SK-N-MC (cell line): Measurements from ENCODE around the gene SF1.
"Not testable (repeated sequence)": the region's sequence is repeated elsewhere in the genome, so short reads cannot be mapped to it uniquely, and the experiment has no call there.

ENCODE experiments used
- DNase-seq: peaks from one replicate; pipeline ENCODE4 v3.0.0-alpha.2; 2011; ENCODE audit warnings: low read depth, low spot score
- H3K27ac ChIP-seq: fragments of 200-600 bp; sonication (generic); 2 replicates; pipeline ENCODE4 v1.5.1; 2016; ENCODE audit warnings: mixed run types
- H3K36me3 ChIP-seq: fragments of 200-600 bp; sonication (generic); 2 replicates; pipeline ENCODE4 v1.6.1; 2017; ENCODE audit warnings: antibody characterized with exemption, low read length, mixed read lengths; ENCODE audit not compliant: insufficient read depth
- H3K4me3 ChIP-seq: fragments of 200-600 bp; sonication (generic); 2 replicates; pipeline ENCODE4 v1.5.1; 2016
- H3K9ac ChIP-seq: fragments of 200-600 bp; sonication (generic); 2 replicates; pipeline ENCODE4 v1.8.0; 2017; ENCODE audit warnings: mixed run types, mixed read lengths; ENCODE audit not compliant: insufficient read length
- H3K9me3 ChIP-seq: fragments of 200-600 bp; sonication (generic); 2 replicates; pipeline ENCODE4 v1.6.1; 2017; ENCODE audit warnings: low read depth, mild to moderate bottlenecking, antibody characterized with exemption, low read length, moderate library complexity, mixed read lengths
- EZH2 ChIP-seq: fragments of 200-600 bp; sonication (generic); IDR thresholded peaks from one replicate; pipeline ENCODE4 v1.6.1; 2017; ENCODE audit warnings: antibody characterized with exemption
- FOXP2 ChIP-seq: optimal IDR thresholded peaks from 2 replicates; pipeline ENCODE3; 2011; ENCODE audit warnings: mild to moderate bottlenecking, moderate library complexity; ENCODE audit not compliant: insufficient read depth; ENCODE audit errors: extremely low read length, control extremely low read depth
- POLR2AphosphoS5 ChIP-seq: IDR thresholded peaks from 2 replicates; pipeline ENCODE4 v1.6.1; 2012; ENCODE audit warnings: mild to moderate bottlenecking, low read depth, low read length, borderline replicate concordance

SF1 gene

GRCh38 chr11:64778473-64779298 lies at the start of gene SF1:
TSS of gene SF1 (minus strand) at chr11:64778542. CDS start at chr11:64778392, 150 bp downstream.
- peaks cover 39% of the 10 kb centered on the region for H3K36me3 ChIP-seq

GRCh38 chr11:64827451-64827839 lies 49.1 kb upstream of the SF1 start:
- no peak for DNase-seq
- TF ChIP-seq EZH2 (no peak), POLR2AphosphoS5 (no peak)
- H3K9ac ChIP-seq = no peak overlapping the region
- H3K9me3 ChIP-seq = no peaks in the 10 kb centered on the region
- H3K4me3 ChIP-seq = no peak overlapping the region
- H3K36me3 ChIP-seq = no peaks in the 10 kb centered on the region
- no peak overlapping the region for H3K27ac ChIP-seq

More at GRCh38 chr11:64778473-64779298, at the start of gene SF1:
- DNase-seq = peak; percentile 99
- Histone ChIP-seq H3K4me3 (peak within 1 kb of the TSS; percentile 96), H3K9ac (peak within 1 kb of the TSS; percentile 99), H3K9me3 (no peaks in the 10 kb centered on the region), H3K27ac (peak within 1 kb of the TSS; percentile 97)
- peak; percentile 85 for TF ChIP-seq FOXP2
- TF ChIP-seq POLR2AphosphoS5 = peak; percentile 91
- TF ChIP-seq EZH2 = no peak

GRCh38 chr11:64826578-64827450 lies 48.5 kb upstream of the SF1 start:
- no peak overlapping the region for H3K27ac ChIP-seq
- H3K9ac ChIP-seq = no peak overlapping the region
- no peak overlapping the region for H3K4me3 ChIP-seq
- H3K36me3 ChIP-seq = no peaks in the 10 kb centered on the region
- H3K9me3 ChIP-seq = no peaks in the 10 kb centered on the region
- TF ChIP-seq EZH2 (no peak), FOXP2 (no peak), POLR2AphosphoS5 (no peak)
- DNase-seq = no peak

- DNase-seq = no peak
- TF ChIP-seq FOXP2 (no peak), EZH2 (no peak), POLR2AphosphoS5 (no peak)
Observed at GRCh38 chr11:64826062-64826461, 47.7 kb upstream of the SF1 start.

GRCh38 chr11:64823568-64824119 lies 45.3 kb upstream of the SF1 start:
- TF ChIP-seq POLR2AphosphoS5 (no peak), FOXP2 (no peak), EZH2 (no peak)
- H3K9me3 ChIP-seq = no peaks in the 10 kb centered on the region
- no peak overlapping the region for H3K4me3 ChIP-seq
- no peak overlapping the region for H3K27ac ChIP-seq
- H3K9ac ChIP-seq = no peak overlapping the region
- no peak for DNase-seq
- H3K36me3 ChIP-seq = no peaks in the 10 kb centered on the region

More at GRCh38 chr11:64826062-64826461, 47.7 kb upstream of the SF1 start:
- Histone ChIP-seq H3K9me3 (no peaks in the 10 kb centered on the region), H3K27ac (no peak overlapping the region), H3K4me3 (no peak overlapping the region), H3K9ac (no peak overlapping the region), H3K36me3 (no peaks in the 10 kb centered on the region)

- H3K9me3 ChIP-seq = no peaks in the 10 kb centered on the region
- DNase-seq = no peak
- no peak for TF ChIP-seq FOXP2
- no peak for TF ChIP-seq POLR2AphosphoS5
- no peak for TF ChIP-seq EZH2
- no peak overlapping the region for H3K9ac ChIP-seq
- H3K27ac ChIP-seq = no peak overlapping the region
- no peaks in the 10 kb centered on the region for H3K36me3 ChIP-seq
- H3K4me3 ChIP-seq = no peak overlapping the region
Observed at GRCh38 chr11:64817476-64817875, 39.1 kb upstream of the SF1 start.

GRCh38 chr11:64815433-64815832 lies 37.1 kb upstream of the SF1 start:
- not testable (repeated sequence) for DNase-seq, H3K27ac ChIP-seq, H3K4me3 ChIP-seq

GRCh38 chr11:64814712-64815187 lies 36.4 kb upstream of the SF1 start:
- Histone ChIP-seq H3K4me3 (no peak overlapping the region), H3K36me3 (no peaks in the 10 kb centered on the region), H3K27ac (no peak overlapping the region), H3K9me3 (no peaks in the 10 kb centered on the region), H3K9ac (no peak overlapping the region)
- TF ChIP-seq POLR2AphosphoS5 (no peak), FOXP2 (no peak), EZH2 (no peak)
- DNase-seq = no peak

More at GRCh38 chr11:64815433-64815832, 37.1 kb upstream of the SF1 start:
- H3K36me3 ChIP-seq, H3K9ac ChIP-seq, H3K9me3 ChIP-seq: not testable (repeated sequence)
